Neuronal stem cell (in vitro differentiated cells): ENCODE data around the gene ANKFN1.

Experiments used
- DNase-seq: peaks from one replicate; pipeline ENCODE4 v3.0.0-alpha.2; 2013; ENCODE audit warnings: low spot score
- H2AFZ ChIP-seq: one replicate; pipeline ENCODE4 v1.6.1; 2013; ENCODE audit warnings: mild to moderate bottlenecking, low read length, inconsistent platforms
- H2AK5ac ChIP-seq: 2 replicates; pipeline ENCODE4 v1.6.1; 2013; ENCODE audit warnings: low read depth, mild to moderate bottlenecking, inconsistent platforms, low read length, moderate library complexity, mixed read lengths
- H2BK120ac ChIP-seq: 2 replicates; pipeline ENCODE4 v1.6.1; 2013; ENCODE audit warnings: low read depth, mild to moderate bottlenecking, inconsistent platforms, low read length, moderate library complexity, mixed read lengths
- H2BK12ac ChIP-seq: one replicate; pipeline ENCODE4 v1.6.1; 2013; ENCODE audit warnings: low read length, inconsistent platforms
- H2BK15ac ChIP-seq: 2 replicates; pipeline ENCODE4 v1.6.1; 2013; ENCODE audit warnings: mild to moderate bottlenecking, low read length, inconsistent platforms, mixed read lengths
- H2BK5ac ChIP-seq: one replicate; pipeline ENCODE4 v1.6.1; 2013; ENCODE audit warnings: inconsistent platforms, mild to moderate bottlenecking, low read length, moderate library complexity
- H3K14ac ChIP-seq: one replicate; pipeline ENCODE4 v1.6.1; 2013; ENCODE audit warnings: low read length, inconsistent platforms
- H3K18ac ChIP-seq: 2 replicates; pipeline ENCODE4 v1.6.1; 2013; ENCODE audit warnings: low read length, inconsistent platforms
- H3K23ac ChIP-seq: 2 replicates; pipeline ENCODE4 v1.6.1; 2013; ENCODE audit warnings: low read depth, mild to moderate bottlenecking, mixed read lengths, low read length, inconsistent platforms; ENCODE audit not compliant: poor library complexity
- H3K27ac ChIP-seq: replicated peaks from 3 replicates; pipeline ENCODE4 v1.5.1; 2013; ENCODE audit warnings: low read length, inconsistent platforms
- H3K27me3 ChIP-seq, 3 experiments: 2 replicates each; pipeline ENCODE4 v1.6.1; 2013; ENCODE audit warnings: low read length in 3 of 3, mild to moderate bottlenecking in 2 of 3, inconsistent platforms in 1 of 3, low read depth in 1 of 3, mixed read lengths in 1 of 3, moderate library complexity in 1 of 3; ENCODE audit not compliant: control insufficient read depth in 3 of 3, insufficient read depth in 3 of 3
- H3K36me3 ChIP-seq, 2 donors: replicated peaks in 1 of 2; 2 replicates each; pipeline ENCODE4 v1.6.1; 2013; ENCODE audit warnings: low read length in 2 of 2; ENCODE audit not compliant: control insufficient read depth in 2 of 2, insufficient read depth in 2 of 2
- H3K4ac ChIP-seq: 2 replicates; pipeline ENCODE4 v1.6.1; 2013; ENCODE audit warnings: inconsistent platforms, mild to moderate bottlenecking, low read length, moderate library complexity
- H3K4me1 ChIP-seq, 2 donors: 1 replicate in 1 of 2; 2 replicates in 1 of 2; pipeline ENCODE4 v1.6.1; 2013; ENCODE audit warnings: low read length in 2 of 2, low read depth in 1 of 2; ENCODE audit not compliant: control insufficient read depth in 2 of 2, insufficient read depth in 1 of 2
- H3K4me2 ChIP-seq: one replicate; pipeline ENCODE4 v1.6.1; 2013; ENCODE audit warnings: mild to moderate bottlenecking, low read length, inconsistent platforms; ENCODE audit not compliant: insufficient read depth, poor library complexity, severe bottlenecking
- H3K4me3 ChIP-seq, 2 donors: 2 replicates each; pipeline ENCODE4 v1.5.1; 2013; ENCODE audit warnings: low read length in 2 of 2, mild to moderate bottlenecking in 2 of 2, inconsistent platforms in 1 of 2, moderate library complexity in 1 of 2
- H3K79me1 ChIP-seq: one replicate; pipeline ENCODE4 v1.6.1; 2013; ENCODE audit warnings: low read depth, mild to moderate bottlenecking, inconsistent platforms, low read length, moderate library complexity
- H3K9ac ChIP-seq: one replicate; pipeline ENCODE4 v1.6.1; 2013; ENCODE audit warnings: mild to moderate bottlenecking, low read depth, low read length, inconsistent platforms; ENCODE audit not compliant: poor library complexity
- H3K9me3 ChIP-seq, 2 donors: replicated peaks in 1 of 2; 2 replicates each; pipeline versions ENCODE3 to v1.6.1; 2013; ENCODE audit warnings: low read length in 2 of 2, mild to moderate bottlenecking in 2 of 2, inconsistent platforms in 1 of 2, low read depth in 1 of 2, mixed read lengths in 1 of 2, moderate library complexity in 1 of 2; ENCODE audit not compliant: control insufficient read depth in 2 of 2, insufficient read depth in 1 of 2
- H4K8ac ChIP-seq: one replicate; pipeline ENCODE4 v1.6.1; 2013; ENCODE audit warnings: low read depth, mild to moderate bottlenecking, inconsistent platforms, low read length, moderate library complexity
- H4K91ac ChIP-seq: one replicate; pipeline ENCODE4 v1.6.1; 2013; ENCODE audit warnings: low read length, low read depth, mild to moderate bottlenecking, inconsistent platforms; ENCODE audit not compliant: poor library complexity
- WGBS, 2 donors: extraction: QIAGEN DNeasy Blood & Tissue Kit; methylation state at CpG; one replicate each; pipeline ENCODE4 v1.1.7; 2013; ENCODE audit warnings: missing lambda C conversion rate in 2 of 2, mixed read lengths in 1 of 2; ENCODE audit not compliant: insufficient read length in 2 of 2, insufficient replicate concordance in 1 of 2; ENCODE audit errors: extremely low coverage in 2 of 2; 5-methylcytosine and 5-hydroxymethylcytosine counted together

The ANKFN1 gene

DNA sequence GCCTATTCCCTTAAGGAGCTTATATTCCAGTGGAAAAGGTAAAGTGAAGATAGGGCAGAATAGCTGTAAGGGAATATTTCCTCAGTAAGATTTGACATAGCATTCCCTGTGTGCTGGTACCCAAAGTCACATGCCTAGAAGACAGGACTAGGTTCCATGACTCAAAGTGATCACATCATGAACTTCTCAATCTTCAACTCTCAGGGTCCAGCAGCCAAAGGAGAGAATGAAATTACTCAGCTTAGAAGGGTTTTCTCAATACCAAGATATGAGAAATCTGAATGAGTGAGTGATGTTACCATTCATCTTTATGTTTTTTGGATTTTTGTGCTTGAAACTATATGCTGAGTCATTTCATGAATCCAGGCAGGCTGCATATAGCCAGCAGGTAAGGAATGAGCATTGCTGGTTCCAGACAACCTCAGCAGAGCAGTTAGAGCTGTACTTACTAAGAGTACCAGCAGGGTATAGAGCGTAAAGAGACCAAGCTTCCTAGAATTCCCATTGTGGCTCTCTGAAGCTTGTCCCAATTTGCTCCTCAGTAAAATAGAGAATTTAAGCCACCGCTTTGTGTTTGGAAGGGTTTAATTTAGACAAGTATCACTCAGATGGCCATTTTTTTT, 91.1 kb downstream of the ANKFN1 start:
- H3K9ac ChIP-seq = no peak overlapping the region
- no peak overlapping the region for H2BK5ac ChIP-seq
- H3K18ac ChIP-seq = no peak overlapping the region
- no peaks in the 10 kb centered on the region for H3K79me1 ChIP-seq
- no peak overlapping the region for H2BK15ac ChIP-seq
- H2BK12ac ChIP-seq = no peak overlapping the region
- H3K4ac ChIP-seq = no peak overlapping the region
- no peak overlapping the region for H3K14ac ChIP-seq
- no peak overlapping the region for H2BK120ac ChIP-seq
- no peak overlapping the region for H4K8ac ChIP-seq
- no peak overlapping the region for H4K91ac ChIP-seq
- no peaks in the 10 kb centered on the region for H3K36me3 ChIP-seq
- DNase-seq = no peak
- WGBS, 2 donors = no CpG with 5 or more reads among the region's 2 CpGs
- no peak overlapping the region for H3K4me3 ChIP-seq
- H3K4me2 ChIP-seq = no peak overlapping the region
- no peaks in the 10 kb centered on the region for H3K9me3 ChIP-seq
- no peaks in the 10 kb centered on the region for H3K27me3 ChIP-seq
- no peak overlapping the region for H2AFZ ChIP-seq
- no peak overlapping the region for H3K23ac ChIP-seq
- H3K4me1 ChIP-seq = no peaks in the 10 kb centered on the region
- no peak overlapping the region for H3K27ac ChIP-seq
- H2AK5ac ChIP-seq = no peak overlapping the region

- H2BK15ac ChIP-seq = no peak overlapping the region
Observed at GRCh38 chr17:56247816-56248215, 94.5 kb downstream of the ANKFN1 start.

GRCh38 chr17:56257075-56257474, 103.8 kb downstream of the ANKFN1 start:
- H3K9ac ChIP-seq = no peak overlapping the region
- no peak overlapping the region for H2BK5ac ChIP-seq
- no peak overlapping the region for H2AFZ ChIP-seq
- H3K14ac ChIP-seq = no peak overlapping the region
- no peak overlapping the region for H4K8ac ChIP-seq
- no peak for DNase-seq
- H3K4me2 ChIP-seq = no peak overlapping the region
- no peak overlapping the region for H2AK5ac ChIP-seq
- WGBS, 2 donors = no CpG with 5 or more reads among the region's 1 CpG
- H3K18ac ChIP-seq = no peak overlapping the region
- no peaks in the 10 kb centered on the region for H3K4me1 ChIP-seq
- no peak overlapping the region for H3K4me3 ChIP-seq
- no peaks in the 10 kb centered on the region for H3K79me1 ChIP-seq
- H2BK12ac ChIP-seq = no peak overlapping the region
- no peaks in the 10 kb centered on the region for H3K9me3 ChIP-seq
- H3K23ac ChIP-seq = no peak overlapping the region
- no peak overlapping the region for H2BK15ac ChIP-seq
- H3K27me3 ChIP-seq = no peaks in the 10 kb centered on the region
- H3K4ac ChIP-seq = no peak overlapping the region
- H2BK120ac ChIP-seq = no peak overlapping the region
- no peak overlapping the region for H3K27ac ChIP-seq
- H3K36me3 ChIP-seq = no peaks in the 10 kb centered on the region
- no peak overlapping the region for H4K91ac ChIP-seq

More at GRCh38 chr17:56247816-56248215, 94.5 kb downstream of the ANKFN1 start:
- Histone ChIP-seq H3K9ac (no peak overlapping the region), H3K9me3 (no peaks in the 10 kb centered on the region), H2BK12ac (no peak overlapping the region), H4K8ac (no peak overlapping the region), H2BK5ac (no peak overlapping the region), H3K27me3 (no peaks in the 10 kb centered on the region), H3K4me2 (no peak overlapping the region), H2AK5ac (no peak overlapping the region), H2BK120ac (no peak overlapping the region), H3K27ac (no peak overlapping the region), H3K36me3 (no peaks in the 10 kb centered on the region), H3K79me1 (no peaks in the 10 kb centered on the region), H3K4me3 (no peak overlapping the region), H3K4ac (no peak overlapping the region), H3K23ac (no peak overlapping the region), H3K18ac (no peak overlapping the region), H2AFZ (no peak overlapping the region), H3K14ac (no peak overlapping the region), H3K4me1 (no peaks in the 10 kb centered on the region), H4K91ac (no peak overlapping the region)
- no CpG with 5 or more reads among the region's 1 CpG for WGBS, 2 donors
- no peak for DNase-seq

GRCh38 chr17:56260376-56261002, 107.2 kb downstream of the ANKFN1 start:
- Histone ChIP-seq H2AK5ac (no peak overlapping the region), H2BK15ac (no peak overlapping the region), H3K36me3 (no peaks in the 10 kb centered on the region), H4K91ac (no peak overlapping the region), H2AFZ (no peak overlapping the region), H3K9ac (no peak overlapping the region), H2BK12ac (no peak overlapping the region), H2BK120ac (no peak overlapping the region), H3K79me1 (no peaks in the 10 kb centered on the region), H3K27me3 (no peaks in the 10 kb centered on the region), H3K4me2 (no peak overlapping the region), H3K23ac (no peak overlapping the region), H2BK5ac (no peak overlapping the region), H3K4me1 (peaks cover 0 to 2% of the 10 kb centered on the region in 2 donors), H3K14ac (no peak overlapping the region), H3K18ac (no peak overlapping the region), H3K9me3 (no peaks in the 10 kb centered on the region), H3K4me3 (no peak overlapping the region), H3K4ac (no peak overlapping the region), H4K8ac (no peak overlapping the region), H3K27ac (no peak overlapping the region)
- no CpG with 5 or more reads among the region's 7 CpGs for WGBS, 2 donors
- no peak for DNase-seq
